DOHH2 (cell line): ENCODE measurements around the gene TSPAN2.

ENCODE experiments used
- H3F3A ChIP-seq: fragments of 200-600 bp; sonication (generic), shearing (Covaris generic); 2 replicates; pipeline ENCODE4 v1.6.0; 2016; ENCODE audit warnings: antibody characterized with exemption, mild to moderate bottlenecking; ENCODE audit not compliant: control insufficient read depth, insufficient read depth
- H3K27ac ChIP-seq: fragments of 200-600 bp; sonication (generic); 2 replicates; pipeline ENCODE4 v1.5.1; 2014; ENCODE audit warnings: low read depth, mild to moderate bottlenecking, low read length, moderate library complexity
- H3K27me3 ChIP-seq: fragments of 200-600 bp; sonication (generic); 2 replicates; pipeline ENCODE4 v1.6.1; 2014; ENCODE audit warnings: mild to moderate bottlenecking, low read length, mixed read lengths; ENCODE audit not compliant: control insufficient read depth
- H3K36me3 ChIP-seq: fragments of 200-600 bp; sonication (generic); 2 replicates; pipeline ENCODE4 v1.6.1; 2014; ENCODE audit warnings: mild to moderate bottlenecking, low read length, moderate library complexity, mixed read lengths; ENCODE audit not compliant: control insufficient read depth
- H3K4me1 ChIP-seq: fragments of 200-600 bp; sonication (generic); 2 replicates; pipeline ENCODE4 v1.6.1; 2014; ENCODE audit warnings: mild to moderate bottlenecking, low read length, mixed read lengths; ENCODE audit not compliant: control insufficient read depth
- H3K4me2 ChIP-seq: fragments of 200-600 bp; sonication (generic); 2 replicates; pipeline ENCODE4 v1.6.0; 2014; ENCODE audit warnings: mild to moderate bottlenecking, low read length, moderate library complexity
- H3K4me3 ChIP-seq: fragments of 200-600 bp; sonication (generic); 2 replicates; pipeline ENCODE4 v1.5.1; 2014; ENCODE audit warnings: mild to moderate bottlenecking, low read length, mixed read lengths
- H3K79me2 ChIP-seq: fragments of 200-600 bp; sonication (generic); 2 replicates; pipeline ENCODE4 v1.6.1; 2014; ENCODE audit warnings: mild to moderate bottlenecking, low read length, mixed read lengths; ENCODE audit not compliant: control insufficient read depth
- H3K9me2 ChIP-seq: fragments of 200-600 bp; sonication (generic); replicated peaks from 2 replicates; pipeline ENCODE4 v1.6.1; 2014; ENCODE audit warnings: mild to moderate bottlenecking, low read length, mixed read lengths; ENCODE audit not compliant: control insufficient read depth
- H3K9me3 ChIP-seq: fragments of 200-600 bp; sonication (generic); 2 replicates; pipeline ENCODE4 v1.6.1; 2014; ENCODE audit warnings: antibody characterized with exemption, low read length, mixed read lengths; ENCODE audit not compliant: control insufficient read depth, insufficient read depth
- H4K20me1 ChIP-seq: fragments of 200-600 bp; sonication (generic); 2 replicates; pipeline ENCODE4 v1.6.0; 2014; ENCODE audit warnings: low read depth, mild to moderate bottlenecking, antibody characterized with exemption, low read length, moderate library complexity; ENCODE audit not compliant: control insufficient read depth, insufficient read depth
- EZH2phosphoT487 ChIP-seq: fragments of 200-600 bp; sonication (generic); IDR thresholded peaks from 2 replicates; pipeline ENCODE4 v1.6.1; 2017; ENCODE audit warnings: borderline replicate concordance, mild to moderate bottlenecking, antibody characterized with exemption, low read length, moderate library complexity, mixed read lengths
- TF ChIP-seq, protein P1 (sequence below): fragments of 200-600 bp; sonication (generic); IDR thresholded peaks from one replicate; pipeline ENCODE4 v1.5.1; 2014; ENCODE audit warnings: antibody characterized with exemption, mild to moderate bottlenecking, low read depth, low read length; ENCODE audit not compliant: poor library complexity, severe bottlenecking

The TSPAN2 gene

DNA sequence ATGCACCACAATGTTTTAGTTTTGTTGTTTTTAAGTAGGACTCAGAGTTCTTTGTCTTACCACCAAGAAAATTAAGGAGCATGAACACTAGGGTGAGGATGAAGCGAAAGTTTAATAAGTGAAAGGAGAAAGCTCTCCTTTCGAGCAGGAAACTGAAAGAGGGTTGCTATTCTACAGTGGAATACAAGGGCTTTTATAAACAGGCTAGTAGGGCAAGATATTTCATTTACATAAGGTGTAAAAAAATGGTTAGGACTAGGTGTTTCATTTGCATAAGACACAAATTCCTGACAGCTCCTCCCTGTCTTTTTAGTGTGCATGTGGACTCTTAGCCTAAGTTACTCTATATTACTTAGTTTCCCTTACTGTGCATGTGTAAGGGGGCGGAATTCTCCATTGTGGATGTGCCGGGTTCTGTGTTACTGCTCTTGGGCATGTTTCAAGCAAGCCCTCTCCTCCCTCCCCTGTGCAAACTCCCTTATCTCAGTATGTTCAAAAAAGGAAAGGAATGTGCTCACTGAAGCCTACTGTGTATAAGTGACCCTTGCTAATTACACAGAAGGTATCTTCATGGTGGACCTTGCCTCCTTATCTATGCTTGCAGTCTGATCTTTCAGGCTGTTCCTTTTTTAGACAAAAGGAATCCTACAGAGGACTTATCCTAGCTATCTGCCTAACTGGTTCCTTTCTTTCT, 52.3 kb downstream of the TSPAN2 start:
- no peak overlapping the region for H3K4me3 ChIP-seq

DNA sequence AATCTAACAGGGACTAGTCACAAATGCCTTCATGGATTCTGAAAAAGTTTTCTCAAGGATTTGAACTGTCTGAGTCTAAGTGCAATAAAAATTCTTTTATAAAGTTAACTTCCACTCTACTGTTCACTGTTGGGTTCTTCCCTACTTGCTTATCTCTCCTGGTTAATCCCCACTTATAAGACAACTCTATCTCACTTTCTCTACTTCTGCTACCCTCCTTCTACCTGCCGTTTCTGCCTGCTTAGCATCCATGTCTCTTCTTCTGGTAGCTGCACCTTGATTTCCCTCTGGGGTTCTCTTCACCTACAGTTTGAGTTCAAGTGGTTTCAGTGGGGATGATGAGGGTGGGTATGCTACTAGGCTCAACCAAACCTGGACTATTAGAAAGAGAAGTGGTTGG, 53.7 kb downstream of the TSPAN2 start:
- Histone ChIP-seq H3K4me3 (no peak overlapping the region), H3K27ac (no peak overlapping the region), H3F3A (no peaks in the 10 kb centered on the region), H3K4me1 (no peaks in the 10 kb centered on the region), H3K36me3 (no peaks in the 10 kb centered on the region), H3K27me3 (no peaks in the 10 kb centered on the region), H3K9me2 (no peaks in the 10 kb centered on the region), H3K9me3 (no peaks in the 10 kb centered on the region), H3K79me2 (no peaks in the 10 kb centered on the region), H3K4me2 (no peak overlapping the region), H4K20me1 (no peaks in the 10 kb centered on the region)
- TF ChIP-seq EZH2phosphoT487, result no peak
- TF ChIP-seq, protein P1, sequence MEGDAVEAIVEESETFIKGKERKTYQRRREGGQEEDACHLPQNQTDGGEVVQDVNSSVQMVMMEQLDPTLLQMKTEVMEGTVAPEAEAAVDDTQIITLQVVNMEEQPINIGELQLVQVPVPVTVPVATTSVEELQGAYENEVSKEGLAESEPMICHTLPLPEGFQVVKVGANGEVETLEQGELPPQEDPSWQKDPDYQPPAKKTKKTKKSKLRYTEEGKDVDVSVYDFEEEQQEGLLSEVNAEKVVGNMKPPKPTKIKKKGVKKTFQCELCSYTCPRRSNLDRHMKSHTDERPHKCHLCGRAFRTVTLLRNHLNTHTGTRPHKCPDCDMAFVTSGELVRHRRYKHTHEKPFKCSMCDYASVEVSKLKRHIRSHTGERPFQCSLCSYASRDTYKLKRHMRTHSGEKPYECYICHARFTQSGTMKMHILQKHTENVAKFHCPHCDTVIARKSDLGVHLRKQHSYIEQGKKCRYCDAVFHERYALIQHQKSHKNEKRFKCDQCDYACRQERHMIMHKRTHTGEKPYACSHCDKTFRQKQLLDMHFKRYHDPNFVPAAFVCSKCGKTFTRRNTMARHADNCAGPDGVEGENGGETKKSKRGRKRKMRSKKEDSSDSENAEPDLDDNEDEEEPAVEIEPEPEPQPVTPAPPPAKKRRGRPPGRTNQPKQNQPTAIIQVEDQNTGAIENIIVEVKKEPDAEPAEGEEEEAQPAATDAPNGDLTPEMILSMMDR, result no peak

More for the DNA sequence above, 52.3 kb downstream of the TSPAN2 start:
- H3K4me2 ChIP-seq, result no peak overlapping the region
- no peaks in the 10 kb centered on the region for H3K27me3 ChIP-seq
- no peaks in the 10 kb centered on the region for H3K9me2 ChIP-seq
- TF ChIP-seq, protein P1, result no peak
- no peak for TF ChIP-seq EZH2phosphoT487
- no peaks in the 10 kb centered on the region for H3K4me1 ChIP-seq
- H3F3A ChIP-seq, result no peaks in the 10 kb centered on the region
- H3K9me3 ChIP-seq, result no peaks in the 10 kb centered on the region
- no peaks in the 10 kb centered on the region for H3K79me2 ChIP-seq
- H3K36me3 ChIP-seq, result no peaks in the 10 kb centered on the region
- no peaks in the 10 kb centered on the region for H4K20me1 ChIP-seq
- H3K27ac ChIP-seq, result no peak overlapping the region

DNA sequence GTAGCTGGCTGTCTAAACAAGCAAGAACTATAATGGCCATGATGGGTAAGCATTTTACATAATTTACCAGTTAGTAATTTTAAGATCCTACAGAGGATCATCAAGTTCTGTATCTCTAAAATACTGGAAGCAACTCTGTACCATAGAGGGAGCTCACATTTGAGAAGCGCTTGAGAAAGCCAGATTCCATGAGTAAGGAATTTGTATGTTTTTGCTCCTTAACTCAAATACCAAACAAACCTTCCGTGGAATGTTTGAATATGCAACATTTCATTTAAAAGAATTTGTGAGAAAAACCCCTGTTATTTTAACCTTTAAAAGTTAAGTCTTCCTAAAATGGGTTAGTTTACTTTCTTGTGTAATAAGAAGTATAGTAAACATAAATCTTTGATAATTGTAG, 57.7 kb downstream of the TSPAN2 start:
- Histone ChIP-seq H3K27ac (no peak overlapping the region), H3K9me2 (no peaks in the 10 kb centered on the region), H3K27me3 (no peaks in the 10 kb centered on the region), H3K4me2 (no peak overlapping the region), H3K79me2 (no peaks in the 10 kb centered on the region), H4K20me1 (no peaks in the 10 kb centered on the region), H3F3A (no peaks in the 10 kb centered on the region), H3K9me3 (no peaks in the 10 kb centered on the region), H3K36me3 (no peaks in the 10 kb centered on the region), H3K4me3 (no peak overlapping the region), H3K4me1 (no peaks in the 10 kb centered on the region)
- TF ChIP-seq, protein P1, result no peak
- no peak for TF ChIP-seq EZH2phosphoT487
